GM19438 (cell line): ENCODE data around the gene NUBPL.
"Not testable (repeated sequence)": the region's sequence is repeated elsewhere in the genome, so short reads cannot be mapped to it uniquely, and the experiment has no call there.

ENCODE experiments used
- ATAC-seq: cut with Tn5 transposase; IDR thresholded peaks from one replicate; pipeline ENCODE4 v1.9.1; 2021; ENCODE audit warnings: low read depth; ENCODE audit not compliant: unreplicated experiment

The NUBPL gene

DNA sequence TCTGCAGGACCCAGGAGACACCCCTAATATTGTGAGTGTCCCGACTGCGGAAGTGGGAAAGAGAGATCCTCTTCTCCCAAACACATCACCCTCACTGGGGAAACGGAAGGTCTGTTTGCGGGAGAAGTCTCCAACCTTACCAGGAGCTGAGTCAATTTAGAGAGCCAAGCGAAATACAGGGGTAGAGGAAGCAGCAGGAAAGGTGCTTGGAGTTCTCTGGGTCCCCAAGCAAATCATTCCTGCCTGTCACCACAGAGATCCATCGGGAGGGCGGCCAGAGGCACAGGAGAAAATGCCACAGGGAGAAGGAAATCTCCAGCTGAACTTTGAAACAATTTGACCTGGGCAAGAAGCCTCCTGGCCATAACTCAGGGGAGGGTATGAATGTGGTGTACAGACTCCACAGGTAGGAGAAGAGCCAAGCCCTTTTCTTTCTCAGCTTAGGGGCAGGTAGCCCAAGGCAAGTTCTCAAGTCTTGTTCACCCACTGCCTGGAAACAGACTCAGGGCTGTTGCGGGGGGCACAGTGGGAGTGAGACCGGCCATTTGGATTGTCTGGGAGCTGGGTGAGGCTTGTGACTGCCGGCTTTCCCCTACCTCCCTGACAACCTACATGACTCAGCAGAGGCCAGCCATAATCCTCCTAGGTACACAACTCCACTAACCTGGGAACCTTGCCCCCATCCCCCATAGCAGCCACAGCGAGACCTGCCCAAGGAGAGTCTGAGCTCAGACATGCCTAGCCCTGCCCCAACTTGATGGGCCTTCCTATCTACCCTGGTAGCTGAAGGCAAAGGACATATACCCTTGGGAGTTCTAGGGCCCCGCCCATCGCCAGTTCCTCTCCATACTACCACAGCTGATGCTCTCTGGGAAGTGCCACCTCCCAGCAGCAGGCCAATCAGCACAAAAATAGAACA lies 304.0 kb downstream of the NUBPL start:
- ATAC-seq = no peak

DNA sequence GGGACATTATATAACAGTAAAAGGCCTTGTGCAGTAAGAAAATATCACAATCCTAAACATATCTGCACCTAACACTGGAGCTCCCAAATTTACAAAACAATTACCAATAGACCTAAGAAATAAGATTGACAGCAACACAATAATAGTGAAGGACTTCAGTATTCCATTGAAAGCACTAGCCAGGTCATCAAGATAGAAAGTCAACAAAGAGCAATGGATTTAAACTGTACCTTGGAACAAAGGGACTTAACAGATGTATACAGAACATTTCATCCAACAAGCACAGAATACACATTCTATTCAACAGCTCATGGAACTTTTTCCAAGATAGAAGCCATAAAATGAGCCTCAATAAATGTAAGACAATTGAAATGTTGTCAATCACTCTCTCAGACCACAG lies 306.4 kb downstream of the NUBPL start:
- no peak for ATAC-seq

DNA sequence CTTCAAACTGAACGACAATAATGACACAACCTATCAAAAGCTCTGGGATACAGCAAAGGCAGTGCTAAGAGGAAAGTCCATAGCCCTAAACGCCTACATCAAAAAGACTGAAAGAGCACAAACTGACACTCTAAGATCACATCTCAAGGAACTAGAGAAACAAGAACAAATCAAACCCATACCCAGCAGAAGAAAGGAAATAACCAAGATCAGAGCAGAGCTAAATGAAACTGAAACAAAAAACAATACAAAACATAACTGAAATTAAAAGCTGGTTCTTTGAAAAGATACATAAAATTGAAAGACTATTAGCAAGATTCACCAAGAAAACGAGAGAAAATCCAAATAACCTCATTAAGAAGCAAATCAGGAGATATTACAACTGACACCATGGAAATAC lies 306.9 kb downstream of the NUBPL start:
- ATAC-seq = not testable (repeated sequence)

DNA sequence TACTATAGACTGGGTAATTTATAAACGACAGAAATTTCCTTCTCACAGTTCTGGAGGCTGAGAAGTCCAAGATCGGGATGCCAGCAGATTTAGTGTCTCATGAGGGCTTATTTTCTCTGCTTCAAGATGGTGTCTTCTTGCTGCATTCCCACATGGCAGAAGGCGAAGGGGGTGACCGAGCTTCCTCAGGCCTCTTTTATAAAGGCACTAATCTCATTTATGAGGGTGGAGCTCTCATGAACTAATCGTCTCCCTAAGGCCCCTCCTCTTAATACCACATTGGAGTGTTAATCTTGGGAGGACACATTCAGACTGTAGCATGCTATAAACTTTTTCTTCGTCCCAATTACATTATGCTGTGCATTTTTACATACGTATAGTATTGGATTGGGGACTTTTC lies 315.5 kb downstream of the NUBPL start:
- no peak for ATAC-seq

GRCh38 chr14:31877255-31877798 lies 316.1 kb downstream of the NUBPL start:
- no peak for ATAC-seq

- ATAC-seq = no peak
These were observed 318.6 kb downstream of the NUBPL start for GRCh38 chr14:31879661-31880348.

- ATAC-seq = no peak
These were observed 319.7 kb downstream of the NUBPL start for GRCh38 chr14:31880935-31881334.

DNA sequence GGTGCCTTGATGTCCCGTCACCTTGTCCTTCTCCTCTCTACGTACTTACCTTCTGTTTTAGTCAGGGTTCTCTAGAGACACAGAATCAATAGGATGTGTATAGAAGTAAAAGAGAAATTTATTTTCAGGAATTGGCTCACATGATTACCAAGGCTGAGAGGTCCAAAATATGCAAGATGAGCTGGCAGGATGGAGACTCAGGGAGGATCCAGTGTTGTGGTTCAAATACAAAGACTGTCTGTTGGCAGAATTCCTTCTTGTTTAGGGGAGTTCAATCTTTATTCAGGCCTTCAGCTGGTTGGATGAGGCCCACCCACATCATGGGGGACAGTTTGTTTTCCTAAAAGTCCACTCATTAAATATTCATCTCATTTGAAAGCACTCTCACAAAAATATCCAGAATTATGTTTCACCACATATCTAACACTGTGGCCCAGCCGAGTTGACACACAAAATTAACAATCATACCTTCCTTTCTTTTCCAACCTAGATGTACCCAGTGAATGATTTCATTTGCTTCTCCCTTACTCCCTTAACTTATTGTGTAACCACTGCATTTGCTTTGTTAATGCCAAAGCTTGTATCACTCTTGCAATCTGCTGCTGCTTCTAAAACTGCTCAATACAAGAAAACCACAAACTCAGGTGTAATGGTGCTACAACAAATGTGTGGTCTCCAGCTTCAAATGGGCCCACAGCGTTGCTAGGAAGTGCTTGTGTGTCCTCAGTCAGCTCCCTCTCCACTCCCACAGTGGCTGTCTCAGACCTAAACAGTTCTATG lies 320.5 kb downstream of the NUBPL start:
- ATAC-seq = no peak

DNA sequence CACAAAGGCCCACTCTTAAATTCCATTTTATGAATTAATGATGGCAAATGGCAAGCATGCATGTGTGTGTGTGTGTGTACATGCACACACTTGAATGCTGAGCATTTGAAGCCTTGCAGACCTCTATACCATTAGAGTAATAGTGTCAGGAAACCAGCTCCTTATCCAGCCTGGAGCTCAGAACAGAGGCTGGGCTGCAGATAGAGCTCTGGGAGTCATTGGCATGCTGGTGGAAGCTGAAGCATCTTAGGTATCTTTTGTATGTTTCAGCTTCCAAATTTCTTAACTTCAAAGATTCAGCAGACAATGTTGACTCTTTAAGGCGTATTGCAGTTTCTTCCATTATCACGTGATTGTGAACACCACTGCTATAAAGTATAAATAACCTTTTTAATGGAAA lies 323.0 kb downstream of the NUBPL start:
- no peak for ATAC-seq

GRCh38 chr14:31884776-31885379 lies 323.7 kb downstream of the NUBPL start:
- ATAC-seq = no peak

- no peak for ATAC-seq
These were observed 325.1 kb downstream of the NUBPL start for GRCh38 chr14:31886156-31886835.

GRCh38 chr14:31887929-31888580 lies 326.9 kb downstream of the NUBPL start:
- no peak for ATAC-seq

DNA sequence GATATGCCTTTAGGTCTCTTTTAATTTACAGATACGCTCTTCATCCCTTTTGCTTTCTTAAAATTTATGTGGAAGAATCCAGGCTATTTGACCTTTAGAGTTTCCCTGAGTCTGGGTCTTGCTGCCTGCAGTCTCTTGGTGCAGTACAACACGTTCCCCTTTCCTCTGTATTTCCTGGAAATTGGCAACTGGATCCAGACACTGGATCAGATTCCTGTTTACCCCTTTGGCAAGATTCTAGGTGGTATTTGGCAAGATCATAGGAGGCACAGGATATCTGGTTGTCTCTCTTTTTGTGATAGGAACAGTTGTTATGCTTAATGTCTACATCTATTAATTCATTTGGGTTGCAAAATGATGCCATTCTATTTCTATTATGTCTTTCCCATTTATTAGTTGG lies 328.1 kb downstream of the NUBPL start:
- no peak for ATAC-seq

DNA sequence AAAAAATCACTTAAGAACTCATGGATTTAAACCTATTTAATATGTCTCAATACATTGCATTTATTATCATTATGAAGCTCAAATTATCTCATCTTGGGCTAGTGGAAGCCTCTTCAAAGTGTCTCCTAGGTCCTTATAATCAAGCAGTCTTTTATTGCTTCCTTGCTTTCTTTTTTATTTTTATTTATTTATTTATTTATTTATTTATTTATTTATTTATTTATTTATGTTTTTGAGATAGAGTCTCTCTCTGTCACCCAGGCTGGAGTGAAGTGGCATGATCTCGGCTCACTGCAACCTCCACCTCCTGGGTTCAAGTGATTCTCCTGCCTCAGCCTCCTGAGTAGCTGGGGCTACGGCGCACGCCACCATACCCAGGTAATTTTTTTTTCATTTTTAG lies 329.0 kb downstream of the NUBPL start:
- not testable (repeated sequence) for ATAC-seq

DNA sequence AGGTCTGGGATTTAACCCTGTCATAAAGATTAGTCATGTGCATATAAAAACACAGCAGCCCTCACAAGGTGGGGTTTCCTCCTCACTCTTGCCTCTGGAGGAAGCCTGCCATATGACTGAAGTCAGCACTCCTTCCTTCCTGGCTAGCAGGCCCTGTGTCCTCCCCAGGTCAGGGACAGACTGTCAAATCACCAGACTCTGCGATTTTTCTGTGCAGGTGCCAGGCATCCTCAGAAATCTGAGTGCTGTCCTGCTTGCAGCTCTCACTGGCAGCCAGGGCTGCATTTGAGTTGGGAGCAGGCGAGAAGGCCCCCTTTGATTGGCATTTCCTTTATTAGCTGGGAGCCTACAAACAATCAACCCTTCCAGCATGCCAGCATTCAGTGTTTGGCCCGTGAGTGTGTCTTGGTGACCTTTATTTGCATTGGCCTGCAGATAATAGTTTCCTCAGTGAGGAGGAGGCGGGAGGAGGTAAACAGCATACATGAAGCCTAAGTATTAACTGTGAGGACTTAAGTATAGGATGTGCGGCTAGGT lies 332.1 kb downstream of the NUBPL start:
- ATAC-seq = no peak

DNA sequence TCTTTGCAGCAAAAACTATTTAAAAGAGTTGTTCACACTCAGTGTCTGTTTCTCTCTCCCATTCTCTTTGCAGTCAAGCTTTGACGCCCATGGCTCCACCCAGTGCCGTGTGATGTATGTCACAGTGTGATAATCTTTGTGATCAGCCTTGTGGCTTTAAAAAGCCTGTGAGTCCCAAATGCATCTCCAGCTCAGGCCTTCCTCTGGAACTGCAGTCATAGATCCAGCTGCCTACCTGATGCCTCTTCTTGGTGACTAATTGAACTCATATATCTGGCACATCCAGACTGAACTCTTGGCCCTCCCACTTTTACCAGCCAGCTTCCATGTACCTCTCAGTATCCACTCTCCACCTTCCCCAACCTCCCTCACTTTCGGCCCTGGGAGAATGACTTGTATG lies 333.1 kb downstream of the NUBPL start:
- no peak for ATAC-seq

DNA sequence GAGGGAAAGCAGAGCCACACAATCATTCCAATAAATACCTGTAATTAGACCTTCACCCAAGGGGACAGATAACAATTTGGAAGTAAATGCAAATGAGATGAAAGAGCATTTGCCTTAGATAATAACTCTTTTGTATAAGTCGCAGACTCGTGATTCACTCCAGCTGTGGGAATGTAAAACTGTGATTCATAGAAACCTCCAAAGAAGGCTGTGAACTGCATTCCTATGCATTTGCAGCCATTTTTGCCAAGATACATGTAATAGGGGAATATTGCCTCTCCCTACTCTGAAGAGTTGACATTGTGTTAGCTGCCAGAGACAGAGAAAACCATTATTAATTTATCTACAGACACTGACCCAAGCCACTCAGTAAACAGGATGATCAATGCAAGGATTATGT lies 334.0 kb downstream of the NUBPL start:
- ATAC-seq = no peak

DNA sequence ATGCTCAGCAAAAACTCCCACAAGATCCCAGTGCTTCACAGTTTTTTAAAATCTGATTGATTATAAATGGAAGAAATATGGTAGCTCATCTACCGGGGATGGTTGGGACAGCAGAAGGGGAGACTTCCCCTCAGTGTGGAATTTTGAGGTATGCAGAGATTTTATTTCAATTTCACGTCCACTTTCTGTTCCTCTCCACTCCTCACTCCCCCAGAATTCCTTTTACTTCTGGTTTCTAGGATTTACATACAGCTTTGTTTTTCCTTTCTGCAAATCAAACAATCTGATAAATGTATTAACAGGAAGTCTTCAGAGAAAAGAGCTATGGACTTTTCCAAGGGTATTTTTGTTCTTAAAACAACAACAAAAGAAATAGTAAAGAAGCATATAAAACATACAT lies 334.4 kb downstream of the NUBPL start:
- ATAC-seq = no peak

DNA sequence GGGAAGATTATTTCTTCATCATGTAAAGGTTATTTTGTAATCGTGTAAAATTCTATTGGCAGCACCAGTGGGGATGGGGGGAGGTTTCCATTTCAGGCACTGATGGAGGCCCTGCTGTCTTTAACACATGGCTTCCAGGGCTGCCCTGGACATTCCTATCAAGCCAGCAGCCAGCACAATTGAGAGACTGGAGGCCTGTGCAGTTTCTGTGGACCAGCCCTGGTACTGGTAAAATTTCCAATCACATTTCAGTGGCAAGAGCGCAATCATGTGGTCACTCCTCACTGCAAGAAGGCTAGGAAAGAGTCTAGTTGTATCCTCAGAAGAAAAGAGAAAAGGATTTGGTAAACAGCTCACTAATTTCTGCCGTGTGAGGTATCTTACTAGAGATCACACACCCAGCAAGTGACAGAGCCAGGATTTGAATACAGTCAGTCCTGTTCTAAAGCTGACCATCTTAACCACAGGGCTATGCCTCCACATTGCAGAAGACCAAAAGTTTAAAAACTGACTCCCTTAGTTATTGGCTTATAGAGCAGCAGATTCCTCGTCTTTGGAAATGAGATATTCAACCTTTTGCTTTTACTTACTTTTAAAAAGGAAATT lies 336.5 kb downstream of the NUBPL start:
- ATAC-seq = no peak
